HG03095 (cell line): ENCODE data around the gene ALDH5A1.

Experiments
- ATAC-seq: cut with Tn5 transposase; IDR thresholded peaks from one replicate; pipeline ENCODE4 v1.9.1; 2021; ENCODE audit warnings: moderate library complexity; ENCODE audit not compliant: unreplicated experiment

The ALDH5A1 gene

GRCh38 chr6:24494821-24495795 lies at the start of gene ALDH5A1:
ALDH5A1 (plus strand) TSS chr6:24494969; CDS start chr6:24494997, 28 bp downstream.
- ATAC-seq = peak; percentile 63

DNA sequence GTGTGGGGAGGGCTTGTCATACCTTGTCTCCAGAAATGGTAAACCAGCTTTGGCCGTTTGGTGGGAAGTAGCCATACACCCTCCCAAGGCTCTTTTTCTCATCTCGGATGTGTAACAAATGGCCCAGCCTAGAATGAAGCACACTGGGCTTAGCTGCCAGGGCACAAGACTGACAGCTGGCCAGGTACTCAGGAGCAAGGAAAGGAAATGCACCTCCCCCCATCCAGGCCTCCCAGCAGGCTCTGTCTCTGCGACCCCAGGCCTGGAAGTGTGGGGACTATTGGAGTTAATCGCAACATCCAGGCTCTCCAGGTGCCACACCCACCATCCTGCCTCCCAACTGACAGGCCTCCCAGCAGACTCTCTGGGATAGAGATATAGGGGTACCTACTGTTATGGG lies 49.1 kb upstream of the ALDH5A1 start:
- no peak for ATAC-seq

DNA sequence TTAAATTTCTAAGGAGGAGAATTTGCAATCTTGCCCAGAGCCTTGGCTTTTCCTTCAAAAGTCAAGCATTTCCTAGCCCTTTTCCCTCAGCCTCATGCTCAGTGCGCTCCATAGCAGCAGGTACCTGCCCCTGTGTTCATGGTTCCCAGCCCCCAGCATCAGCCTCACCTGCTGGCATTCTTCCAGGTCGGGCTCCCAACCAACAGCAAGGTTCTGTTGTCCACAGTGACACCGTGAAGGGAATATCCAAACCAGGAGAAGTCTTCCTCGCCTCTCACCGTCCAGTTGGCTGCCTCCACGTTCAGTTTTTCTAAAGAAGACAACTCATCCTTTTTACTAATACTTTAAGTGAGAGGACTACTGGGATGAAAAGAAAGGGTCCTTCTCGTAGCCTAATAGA lies 48.1 kb upstream of the ALDH5A1 start:
- no peak for ATAC-seq

- no peak for ATAC-seq
Measured at GRCh38 chr6:24448396-24448795, 46.4 kb upstream of the ALDH5A1 start.

GRCh38 chr6:24448828-24449525 lies 45.8 kb upstream of the ALDH5A1 start:
- ATAC-seq = no peak

- ATAC-seq = no peak
Measured at GRCh38 chr6:24451581-24452388, 43.0 kb upstream of the ALDH5A1 start.

DNA sequence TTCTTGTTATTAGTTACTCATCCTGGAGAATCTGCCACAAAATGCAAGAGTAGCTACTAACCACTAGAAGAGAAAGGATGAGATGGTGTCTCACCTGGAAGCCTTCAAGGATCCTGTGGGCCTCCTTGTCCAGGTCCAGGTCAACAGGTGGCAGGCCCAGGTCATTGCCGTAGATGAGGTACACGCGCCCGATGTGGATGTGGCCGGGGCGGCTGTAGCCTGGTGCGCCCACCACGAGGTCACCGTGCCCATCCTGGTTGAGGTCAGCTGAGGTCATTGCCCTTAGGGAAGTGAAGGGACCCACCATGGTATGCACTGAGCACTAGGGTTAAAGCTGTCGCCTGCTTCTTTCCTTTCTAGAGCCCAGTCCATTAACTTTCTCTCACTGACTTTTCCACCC lies 40.8 kb upstream of the ALDH5A1 start:
- ATAC-seq = no peak

GRCh38 chr6:24454452-24454851 lies 40.3 kb upstream of the ALDH5A1 start:
- no peak for ATAC-seq

- no peak for ATAC-seq
Measured at GRCh38 chr6:24455061-24455460, 39.7 kb upstream of the ALDH5A1 start.

DNA sequence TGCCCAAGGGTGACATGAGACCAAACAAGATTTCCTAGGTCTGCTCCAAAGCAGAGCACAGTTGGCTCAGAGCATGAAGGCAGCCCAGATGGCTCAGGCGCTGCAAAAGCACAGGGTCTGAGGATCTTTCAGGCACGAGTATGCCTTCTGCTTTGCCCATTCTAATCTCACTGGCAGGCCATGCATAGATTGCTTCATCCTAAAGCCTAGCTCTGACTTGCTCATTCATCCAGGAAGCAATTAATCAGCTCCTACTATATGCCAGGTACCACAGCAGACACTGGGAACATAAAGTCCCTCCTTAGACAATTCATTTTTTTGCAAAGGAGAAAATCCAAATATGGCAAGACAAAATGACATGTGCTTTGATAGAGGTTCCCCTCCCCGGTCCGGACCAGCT lies 36.6 kb upstream of the ALDH5A1 start:
- no peak for ATAC-seq

DNA sequence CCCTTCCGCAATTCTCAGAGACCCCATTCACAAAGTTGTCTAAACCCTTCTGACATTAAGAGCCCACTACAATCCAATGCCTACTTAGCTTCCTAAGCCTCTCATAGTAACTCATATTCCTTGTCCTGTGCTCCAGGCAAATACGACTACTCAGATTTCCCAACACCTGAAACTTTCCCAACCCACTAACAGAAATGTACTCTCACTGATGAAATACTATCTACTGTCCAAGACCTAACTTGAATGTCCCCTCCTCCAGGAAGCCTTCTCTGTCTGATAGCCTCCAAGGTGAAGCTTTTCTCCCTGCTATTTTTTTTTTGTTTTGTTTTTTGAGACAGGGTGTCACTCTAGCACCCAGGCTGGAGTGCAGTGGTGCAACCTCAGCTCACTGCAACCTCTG lies 35.8 kb upstream of the ALDH5A1 start:
- no peak for ATAC-seq

- no peak for ATAC-seq
Measured at GRCh38 chr6:24460966-24461365, 33.8 kb upstream of the ALDH5A1 start.

GRCh38 chr6:24464253-24465038 lies 30.3 kb upstream of the ALDH5A1 start:
- ATAC-seq = no peak

DNA sequence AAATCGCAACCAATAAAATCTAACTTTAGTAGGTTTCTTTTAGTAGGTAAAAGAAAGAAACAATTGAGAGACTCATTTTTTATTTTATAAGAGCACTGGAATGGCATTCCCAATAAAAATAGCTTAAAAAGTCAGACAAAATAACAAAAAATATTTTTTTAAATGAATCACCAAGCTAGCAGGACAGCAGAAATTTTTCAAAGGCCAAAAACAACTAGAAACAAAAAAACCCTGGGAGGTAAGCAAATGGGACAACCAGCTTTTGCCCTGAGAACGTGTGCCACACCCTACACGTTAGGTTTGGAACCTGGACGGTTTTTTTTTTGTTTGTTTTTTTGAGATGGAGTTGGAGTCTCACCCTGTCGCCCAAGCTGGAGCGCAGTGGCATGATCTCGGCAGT lies 25.0 kb upstream of the ALDH5A1 start:
- no peak for ATAC-seq

DNA sequence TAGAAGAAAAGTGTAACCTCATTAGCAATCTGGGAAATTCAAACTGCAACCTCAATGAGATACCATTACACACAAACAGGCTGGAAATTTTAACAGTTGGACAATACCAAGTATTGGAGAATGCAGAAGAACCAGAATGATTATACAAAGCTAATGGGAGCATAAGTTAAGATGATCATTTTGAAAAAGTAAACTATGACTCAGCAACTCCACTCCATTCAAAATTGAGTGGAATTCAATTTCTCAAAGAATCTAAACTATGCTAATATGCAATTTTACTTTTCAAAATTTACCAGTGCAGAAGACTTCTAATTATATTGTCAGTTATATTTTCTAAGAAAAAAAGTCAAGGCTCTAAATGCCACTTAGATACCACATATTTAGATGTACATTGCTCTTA lies 22.6 kb upstream of the ALDH5A1 start:
- ATAC-seq = no peak

DNA sequence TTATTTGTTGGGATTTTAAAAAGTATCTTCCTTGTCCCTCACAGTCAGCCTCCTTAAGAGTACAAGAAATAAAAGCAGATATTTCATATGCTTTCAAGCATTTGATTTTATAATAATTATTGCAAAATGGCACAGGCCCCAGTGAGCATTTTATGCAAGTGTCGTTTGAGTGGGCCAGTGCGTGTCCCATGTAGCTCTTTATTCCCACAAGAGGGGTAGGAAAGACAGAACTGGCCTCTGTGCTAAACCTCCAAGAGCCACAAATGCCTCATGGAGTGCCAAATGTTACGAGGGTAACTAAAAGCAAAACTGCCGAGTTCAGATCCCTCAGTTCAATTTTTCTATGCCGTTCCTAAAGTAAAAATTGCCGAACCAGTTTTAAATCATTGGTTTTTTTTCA lies 18.1 kb upstream of the ALDH5A1 start:
- ATAC-seq = no peak

DNA sequence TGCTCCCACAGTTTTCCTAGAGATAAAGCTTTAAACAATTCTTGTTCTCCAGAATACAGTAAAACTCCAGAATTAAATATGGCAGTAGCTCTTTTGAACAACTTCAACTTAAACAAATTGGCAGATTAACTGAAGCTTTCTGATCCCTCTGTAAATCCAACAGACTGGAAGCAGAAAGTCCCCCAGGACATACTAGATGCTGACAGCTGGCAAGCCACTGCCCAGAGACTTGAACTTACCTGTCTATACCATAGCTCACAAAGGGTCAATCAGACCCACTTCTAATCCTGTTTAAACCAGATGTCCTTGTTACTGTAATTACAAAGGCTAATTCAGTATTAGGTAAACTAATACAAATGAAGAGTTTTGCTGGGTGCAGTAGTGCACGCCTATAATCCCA lies 17.7 kb upstream of the ALDH5A1 start:
- no peak for ATAC-seq

DNA sequence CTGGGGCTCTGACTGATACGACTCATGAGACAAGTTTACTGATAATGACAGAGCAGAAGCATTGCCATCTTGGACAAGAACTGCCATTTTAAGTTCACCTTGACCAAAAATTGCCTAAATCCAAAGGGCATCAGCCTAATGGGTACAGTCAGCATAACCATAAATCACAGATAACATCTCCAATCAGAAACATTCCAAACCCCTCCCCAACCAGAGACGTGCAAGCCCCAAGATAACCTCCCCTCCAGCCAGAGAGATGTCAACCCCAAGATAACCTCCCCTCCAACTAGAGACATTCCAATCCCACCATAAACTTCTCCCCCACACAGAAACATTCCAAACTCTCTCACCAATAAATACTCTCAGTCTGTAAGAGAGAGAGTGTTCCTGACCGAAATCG lies 15.9 kb upstream of the ALDH5A1 start:
- no peak for ATAC-seq

DNA sequence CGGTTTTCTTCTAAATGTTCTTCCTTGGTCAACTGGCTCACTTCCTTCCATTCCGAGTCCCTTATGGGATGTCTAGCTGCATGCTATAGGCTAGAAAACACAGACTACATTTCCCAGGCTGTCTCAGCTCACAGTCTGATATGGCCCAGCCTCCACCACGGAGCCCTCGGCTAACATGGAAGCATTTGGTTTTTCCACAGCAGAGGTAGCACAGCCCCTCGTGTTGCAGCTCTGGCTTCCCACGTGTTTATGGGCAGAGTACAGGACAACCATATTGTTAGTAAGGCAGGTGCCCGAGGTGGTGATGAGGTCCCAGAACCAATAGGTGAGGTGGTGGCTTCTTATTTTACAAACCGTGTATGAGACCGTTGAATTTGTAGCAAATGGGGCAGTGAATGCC lies 14.1 kb upstream of the ALDH5A1 start:
- no peak for ATAC-seq

GRCh38 chr6:24481449-24481848 lies 13.3 kb upstream of the ALDH5A1 start:
- no peak for ATAC-seq
